ENCODE data around the gene ACACA.
"Not testable (repeated sequence)": the region's sequence is repeated elsewhere in the genome, so short reads cannot be mapped to it uniquely, and the experiment has no call there.

Gene ACACA

DNA sequence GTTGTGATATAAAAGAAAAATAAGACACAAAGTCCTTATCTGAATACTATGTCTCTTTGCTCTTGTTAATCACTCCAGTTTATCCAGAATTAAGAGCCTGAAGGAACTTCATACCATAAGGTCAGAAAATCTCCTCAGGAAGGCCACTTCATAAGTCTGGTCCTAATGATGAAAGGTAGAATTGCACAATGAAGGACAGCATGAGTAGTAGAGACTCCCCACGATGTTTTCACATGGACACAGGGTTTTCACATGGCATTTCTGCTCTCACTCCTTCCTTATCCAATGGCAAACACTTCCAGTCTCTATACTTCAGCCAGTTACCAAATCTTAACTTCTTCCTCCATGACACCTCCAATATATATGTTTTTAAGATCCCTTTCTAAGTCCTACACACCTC, 41.0 kb downstream of the ACACA start:
- DNase-seq (ENCODE audit: low read depth): no peak
- H3K27me3 ChIP-seq (replicated peaks; ENCODE audit: control insufficient read depth, insufficient read depth, low read length): no peaks in the 10 kb centered on the region
- H3K4me1 ChIP-seq (ENCODE audit: control insufficient read depth, insufficient read depth, low read length): peaks cover 14% of the 10 kb centered on the region
- H3K36me3 ChIP-seq (ENCODE audit: control insufficient read depth, insufficient read depth, low read length, severe bottlenecking): no peaks in the 10 kb centered on the region
- no peak overlapping the region for H3K4me3 ChIP-seq (ENCODE audit: low read length)
- H3K9ac ChIP-seq (ENCODE audit: low read length): no peak overlapping the region
- H3K9me3 ChIP-seq (ENCODE audit: control insufficient read depth, low read length): no peaks in the 10 kb centered on the region

- Histone ChIP-seq H3K27me3 (replicated peaks; ENCODE audit: control insufficient read depth, insufficient read depth, low read length) (no peaks in the 10 kb centered on the region), H3K4me1 (ENCODE audit: control insufficient read depth, insufficient read depth, low read length) (peaks cover 20% of the 10 kb centered on the region), H3K9me3 (ENCODE audit: control insufficient read depth, low read length) (no peaks in the 10 kb centered on the region), H3K36me3 (ENCODE audit: control insufficient read depth, insufficient read depth, low read length, severe bottlenecking) (peaks cover 4% of the 10 kb centered on the region), H3K4me3 (ENCODE audit: low read length) (no peak overlapping the region), H3K9ac (ENCODE audit: low read length) (no peak overlapping the region)
- DNase-seq (ENCODE audit: low read depth): no peak
Observed at GRCh38 chr17:37361543-37361942, 45.1 kb downstream of the ACACA start.

DNA sequence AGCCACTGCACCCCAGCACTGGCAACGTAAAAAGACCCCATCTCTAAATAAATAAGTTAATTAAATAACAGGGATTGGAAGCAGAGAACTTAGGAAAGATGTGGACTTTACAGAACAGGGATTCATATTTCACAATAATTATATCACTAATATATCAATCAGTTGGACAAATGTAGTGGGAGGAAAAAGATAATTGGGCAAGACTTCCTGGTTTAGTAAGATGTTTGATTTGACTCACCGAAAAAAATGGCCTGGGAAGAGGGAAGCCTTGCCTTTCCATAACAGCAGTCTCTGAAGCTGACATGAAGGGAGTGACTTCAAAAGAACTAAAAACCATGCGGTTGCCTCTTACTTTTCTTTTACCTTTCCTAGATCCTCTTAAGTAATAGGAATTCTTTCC, 46.0 kb downstream of the ACACA start:
- Histone ChIP-seq H3K4me3 (ENCODE audit: low read length) (peak overlapping the region; percentile 96), H3K9ac (ENCODE audit: low read length) (no peak overlapping the region), H3K36me3 (ENCODE audit: control insufficient read depth, insufficient read depth, low read length, severe bottlenecking) (peaks cover 4% of the 10 kb centered on the region), H3K27me3 (replicated peaks; ENCODE audit: control insufficient read depth, insufficient read depth, low read length) (no peaks in the 10 kb centered on the region), H3K4me1 (ENCODE audit: control insufficient read depth, insufficient read depth, low read length) (peaks cover 20% of the 10 kb centered on the region), H3K9me3 (ENCODE audit: control insufficient read depth, low read length) (no peaks in the 10 kb centered on the region)
- DNase-seq (ENCODE audit: low read depth): peak; percentile 12

GRCh38 chr17:37359682-37360188, 46.9 kb downstream of the ACACA start:
- Histone ChIP-seq H3K9ac (ENCODE audit: low read length) (peak overlapping the region; percentile 92), H3K4me3 (ENCODE audit: low read length) (peak overlapping the region; percentile 96), H3K9me3 (ENCODE audit: control insufficient read depth, low read length) (no peaks in the 10 kb centered on the region), H3K4me1 (ENCODE audit: control insufficient read depth, insufficient read depth, low read length) (peaks cover 20% of the 10 kb centered on the region), H3K36me3 (ENCODE audit: control insufficient read depth, insufficient read depth, low read length, severe bottlenecking) (peaks cover 5% of the 10 kb centered on the region), H3K27me3 (replicated peaks; ENCODE audit: control insufficient read depth, insufficient read depth, low read length) (no peaks in the 10 kb centered on the region)
- no peak for DNase-seq (ENCODE audit: low read depth)

DNA sequence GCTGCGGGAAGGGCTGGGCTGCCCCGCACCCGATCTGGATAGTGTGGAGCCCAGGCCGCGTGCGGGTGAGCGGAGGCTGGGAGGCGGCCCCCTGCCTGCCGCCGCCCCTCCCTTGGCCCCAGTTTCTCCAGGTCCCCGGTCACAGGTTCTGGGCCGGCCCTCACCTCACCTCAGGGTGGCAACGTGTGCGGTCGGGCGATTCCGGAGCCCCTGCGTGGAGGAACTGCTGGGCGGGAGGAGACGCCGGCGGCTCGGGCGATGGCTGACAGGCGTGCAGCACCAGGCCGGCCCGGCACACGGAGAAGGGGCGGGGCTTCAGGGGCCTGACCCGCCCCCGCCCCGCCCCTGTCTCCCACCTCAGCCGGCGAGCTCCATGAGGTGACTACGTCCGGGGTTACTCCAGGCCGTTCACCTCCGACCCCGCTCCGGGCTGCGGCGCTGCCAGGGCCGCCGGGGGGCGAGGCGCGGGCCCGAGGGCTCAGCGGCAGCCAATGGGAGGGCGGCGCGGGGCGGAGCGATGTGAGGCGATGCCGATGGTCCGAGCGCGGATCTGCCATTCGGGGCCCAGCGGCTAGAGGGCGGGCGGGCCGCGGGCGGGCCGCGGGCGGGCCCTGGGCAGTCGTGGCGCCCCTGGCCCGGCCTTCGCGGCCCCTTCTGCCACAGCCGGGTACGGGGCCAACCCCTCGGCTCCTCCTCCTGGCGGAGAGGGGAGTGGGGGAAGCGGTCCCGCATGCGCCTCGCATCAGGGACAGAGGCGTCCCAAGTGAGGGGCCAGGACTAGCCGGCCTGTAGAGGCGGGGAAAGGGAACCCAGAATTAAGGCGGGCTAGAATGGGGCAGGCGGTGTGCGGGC, 47.6 kb downstream of the ACACA start:
- Histone ChIP-seq H3K4me1 (ENCODE audit: control insufficient read depth, insufficient read depth, low read length) (peaks cover 20% of the 10 kb centered on the region), H3K4me3 (ENCODE audit: low read length) (peak overlapping the region; percentile 96), H3K36me3 (ENCODE audit: control insufficient read depth, insufficient read depth, low read length, severe bottlenecking) (peaks cover 11% of the 10 kb centered on the region), H3K9me3 (ENCODE audit: control insufficient read depth, low read length) (no peaks in the 10 kb centered on the region), H3K27me3 (replicated peaks; ENCODE audit: control insufficient read depth, insufficient read depth, low read length) (no peaks in the 10 kb centered on the region), H3K9ac (ENCODE audit: low read length) (peak overlapping the region; percentile 98)
- DNase-seq (ENCODE audit: low read depth): peak; percentile 94

DNA sequence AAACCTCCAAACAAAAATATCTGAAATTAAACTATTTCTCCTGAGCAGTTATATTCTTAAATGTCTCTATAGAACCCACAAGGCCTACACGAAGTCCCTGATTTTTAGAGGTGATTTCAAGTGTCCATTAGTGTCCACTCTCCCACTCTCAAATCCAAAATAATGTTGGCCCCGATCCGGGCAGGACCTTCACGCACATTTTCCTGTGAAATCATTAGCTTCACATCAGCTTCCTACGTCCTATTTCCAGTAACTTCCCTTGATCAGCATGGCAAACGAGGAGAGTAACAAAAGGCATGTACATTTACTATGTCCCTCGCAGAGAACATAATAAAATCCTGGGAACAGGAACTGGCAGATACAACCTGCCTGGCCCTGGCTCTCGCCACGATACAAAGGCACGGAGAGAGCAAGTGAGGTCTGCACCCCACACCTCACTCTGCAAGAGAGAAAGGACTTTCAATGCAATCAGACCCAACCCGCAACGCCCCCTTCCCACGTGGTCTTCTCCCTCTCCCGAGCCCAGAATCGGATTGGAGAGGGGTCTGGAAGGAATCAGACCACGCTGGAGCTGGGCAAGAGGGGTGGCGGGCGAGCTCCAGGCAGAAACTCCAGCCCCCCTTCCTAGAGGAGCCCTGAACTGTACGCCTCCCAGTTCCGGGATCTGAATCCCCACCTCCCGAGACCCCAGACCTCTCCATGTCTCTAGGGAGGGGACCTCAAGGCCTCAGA, 48.4 kb downstream of the ACACA start:
- Histone ChIP-seq H3K9me3 (ENCODE audit: control insufficient read depth, low read length) (no peaks in the 10 kb centered on the region), H3K4me3 (ENCODE audit: low read length) (peak overlapping the region; percentile 96), H3K27me3 (replicated peaks; ENCODE audit: control insufficient read depth, insufficient read depth, low read length) (no peaks in the 10 kb centered on the region), H3K36me3 (ENCODE audit: control insufficient read depth, insufficient read depth, low read length, severe bottlenecking) (peaks cover 16% of the 10 kb centered on the region), H3K4me1 (ENCODE audit: control insufficient read depth, insufficient read depth, low read length) (peaks cover 20% of the 10 kb centered on the region), H3K9ac (ENCODE audit: low read length) (peak overlapping the region; percentile 98)
- DNase-seq (ENCODE audit: low read depth): peak; percentile 82

- H3K4me1 ChIP-seq (ENCODE audit: control insufficient read depth, insufficient read depth, low read length): peaks cover 20% of the 10 kb centered on the region
- peak overlapping the region; percentile 96 for H3K4me3 ChIP-seq (ENCODE audit: low read length)
- H3K36me3 ChIP-seq (ENCODE audit: control insufficient read depth, insufficient read depth, low read length, severe bottlenecking): peaks cover 29% of the 10 kb centered on the region
- H3K9me3 ChIP-seq (ENCODE audit: control insufficient read depth, low read length); DNase-seq (ENCODE audit: low read depth); H3K27me3 ChIP-seq (replicated peaks; ENCODE audit: control insufficient read depth, insufficient read depth, low read length): not testable (repeated sequence)
- H3K9ac ChIP-seq (ENCODE audit: low read length): peak overlapping the region; percentile 98
Observed at GRCh38 chr17:37356796-37357569, 49.7 kb downstream of the ACACA start.

- not testable (repeated sequence) for H3K9ac ChIP-seq (ENCODE audit: low read length); H3K4me3 ChIP-seq (ENCODE audit: low read length); H3K4me1 ChIP-seq (ENCODE audit: control insufficient read depth, insufficient read depth, low read length); H3K27me3 ChIP-seq (replicated peaks; ENCODE audit: control insufficient read depth, insufficient read depth, low read length); DNase-seq (ENCODE audit: low read depth); H3K9me3 ChIP-seq (ENCODE audit: control insufficient read depth, low read length)
- peaks cover 25% of the 10 kb centered on the region for H3K36me3 ChIP-seq (ENCODE audit: control insufficient read depth, insufficient read depth, low read length, severe bottlenecking)
Observed at GRCh38 chr17:37346863-37347402, 59.7 kb downstream of the ACACA start.

- DNase-seq (ENCODE audit: low read depth): no peak
- H3K36me3 ChIP-seq (ENCODE audit: control insufficient read depth, insufficient read depth, low read length, severe bottlenecking): peaks cover 36% of the 10 kb centered on the region
- no peaks in the 10 kb centered on the region for H3K9me3 ChIP-seq (ENCODE audit: control insufficient read depth, low read length)
- H3K9ac ChIP-seq (ENCODE audit: low read length): no peak overlapping the region
- H3K4me1 ChIP-seq (ENCODE audit: control insufficient read depth, insufficient read depth, low read length): no peaks in the 10 kb centered on the region
- no peaks in the 10 kb centered on the region for H3K27me3 ChIP-seq (replicated peaks; ENCODE audit: control insufficient read depth, insufficient read depth, low read length)
- no peak overlapping the region for H3K4me3 ChIP-seq (ENCODE audit: low read length)
Observed at GRCh38 chr17:37344519-37344918, 62.1 kb downstream of the ACACA start.

- no peak overlapping the region for H3K9ac ChIP-seq (ENCODE audit: low read length)
- peaks cover 45% of the 10 kb centered on the region for H3K36me3 ChIP-seq (ENCODE audit: control insufficient read depth, insufficient read depth, low read length, severe bottlenecking)
Observed at GRCh38 chr17:37342589-37342988, 64.0 kb downstream of the ACACA start.

More at GRCh38 chr17:37342589-37342988, 64.0 kb downstream of the ACACA start:
- no peak overlapping the region for H3K4me3 ChIP-seq (ENCODE audit: low read length)
- no peaks in the 10 kb centered on the region for H3K27me3 ChIP-seq (replicated peaks; ENCODE audit: control insufficient read depth, insufficient read depth, low read length)
- H3K4me1 ChIP-seq (ENCODE audit: control insufficient read depth, insufficient read depth, low read length): peaks cover 8% of the 10 kb centered on the region
- no peaks in the 10 kb centered on the region for H3K9me3 ChIP-seq (ENCODE audit: control insufficient read depth, low read length)
- DNase-seq (ENCODE audit: low read depth): no peak
